HG03558 (cell line): ENCODE data around the gene TLX2.
A peak's percentile ranks its signal among the peaks of the same experiment; 100 is the strongest.

Experiments used
- ATAC-seq: cut with Tn5 transposase; IDR thresholded peaks from one replicate; pipeline ENCODE4 v1.9.1; 2021; ENCODE audit warnings: moderate number of reproducible peaks; ENCODE audit not compliant: unreplicated experiment; ENCODE audit errors: extremely low read depth

Gene TLX2

GRCh38 chr2:74495440-74495839 is 18.8 kb upstream of the TLX2 start:
- no peak for ATAC-seq

GRCh38 chr2:74496997-74497776 is 17.1 kb upstream of the TLX2 start:
- ATAC-seq: no peak

DNA sequence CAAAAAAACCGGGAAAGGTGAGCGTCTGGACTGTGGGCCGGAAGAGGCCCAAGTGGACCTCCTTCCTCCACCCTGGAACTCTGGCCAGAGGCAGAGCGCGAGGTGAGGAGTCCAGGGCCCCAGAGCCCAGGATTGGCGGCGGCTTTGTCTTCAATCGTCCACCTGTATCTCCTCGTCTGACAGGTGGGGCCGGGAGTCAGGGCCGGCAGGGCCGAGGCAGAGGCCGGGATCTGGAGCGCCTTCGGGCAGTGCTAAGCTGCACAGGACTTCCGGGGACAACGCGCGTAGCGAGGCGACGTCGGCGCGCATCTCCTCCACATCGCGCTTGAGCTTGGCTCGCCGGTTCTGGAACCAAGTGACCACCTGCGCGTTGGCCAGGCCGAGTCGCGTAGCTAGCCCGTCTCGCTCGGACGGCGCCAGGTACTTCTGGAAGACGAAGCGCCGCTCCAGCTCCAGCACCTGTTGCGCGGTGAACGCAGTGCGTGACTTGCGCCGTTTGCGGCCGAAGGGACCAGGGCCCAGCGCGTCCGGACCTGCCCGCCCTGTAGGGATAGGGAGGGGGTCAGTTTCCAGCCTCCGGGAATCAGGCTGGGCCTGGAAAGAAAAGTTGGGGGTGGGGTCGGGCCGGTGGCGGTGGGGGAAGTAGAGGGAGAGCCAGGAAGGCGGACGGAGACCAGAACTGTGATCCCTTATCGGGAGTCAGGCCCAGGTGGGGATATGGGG is 16.3 kb upstream of the TLX2 start:
- ATAC-seq: no peak

DNA sequence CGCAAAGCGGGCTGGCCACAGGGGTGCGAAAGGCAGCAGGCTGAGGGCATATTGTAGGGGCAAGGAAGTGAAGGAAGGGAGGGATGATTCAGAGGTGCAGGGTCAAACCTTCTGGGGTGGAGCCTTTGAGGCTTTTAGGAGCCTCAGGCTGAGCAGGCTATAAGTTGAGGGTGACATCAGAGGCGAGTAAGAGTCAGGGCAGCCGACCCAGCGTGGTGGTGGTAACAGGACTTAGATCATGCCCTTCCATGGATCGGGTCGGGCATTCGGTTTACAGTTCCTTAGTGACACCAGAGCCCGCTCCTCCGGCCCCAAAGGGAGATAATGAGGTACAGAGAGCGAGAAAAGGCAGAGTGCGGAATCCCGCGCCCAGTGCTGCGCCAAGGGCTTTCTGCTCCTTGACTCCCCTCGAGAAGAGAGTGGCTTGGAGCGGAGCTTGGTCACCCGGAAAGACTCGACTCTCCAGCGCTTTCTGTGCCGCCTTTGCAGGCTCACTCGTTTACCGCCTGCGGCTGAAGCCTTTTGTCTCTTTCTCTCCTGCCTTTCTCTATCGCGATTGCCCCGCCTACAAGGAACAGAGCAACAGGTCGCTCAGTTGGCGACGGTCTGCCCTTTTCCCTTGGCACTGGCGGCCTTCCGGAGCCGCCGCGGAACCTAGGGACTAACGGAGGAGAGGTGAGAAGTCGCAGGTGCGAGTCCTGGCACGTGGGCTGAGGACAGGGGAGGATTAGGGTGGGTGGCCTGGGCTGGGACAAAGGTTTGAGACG is 15.6 kb upstream of the TLX2 start:
- no peak for ATAC-seq

DNA sequence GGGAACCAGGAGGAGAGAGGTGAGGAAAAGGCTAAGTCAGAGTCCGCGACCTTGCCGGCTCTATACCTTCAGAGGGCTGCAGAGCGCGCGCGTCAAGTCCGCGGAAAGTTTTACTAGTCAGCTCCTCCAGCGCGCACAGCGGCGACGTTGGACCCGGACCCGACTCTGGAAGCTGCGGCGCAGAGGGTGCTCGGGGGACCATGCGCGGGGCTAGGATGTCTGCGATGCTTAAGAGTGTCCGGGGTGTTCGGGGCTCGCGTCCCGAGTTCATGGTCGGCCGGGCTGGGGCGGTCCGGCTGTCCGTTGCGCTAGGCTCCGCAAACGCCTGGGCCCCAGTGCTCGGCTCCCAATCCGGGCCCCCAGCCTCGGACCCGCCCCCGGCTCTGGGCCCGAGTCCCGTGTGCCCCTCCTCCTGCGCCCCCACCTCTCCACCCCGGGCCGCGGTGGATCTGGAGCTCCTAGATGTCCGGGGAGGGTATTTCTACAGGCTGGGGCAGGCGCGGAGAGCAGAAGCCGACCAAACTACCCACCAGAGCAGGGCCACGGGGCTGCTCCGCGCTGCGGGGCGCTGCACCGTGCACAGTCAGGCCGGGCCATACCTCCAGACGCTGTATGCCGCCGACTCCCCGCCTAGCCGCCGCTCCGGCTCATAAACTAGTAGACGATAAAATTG is 14.8 kb upstream of the TLX2 start, which contains the start of gene LBX2:
Gene LBX2, minus strand, starts transcription at position 337 of the 673 bp plus-strand sequence. Its CDS starts 66 bp downstream, at position 271.
- no peak for ATAC-seq

- ATAC-seq: no peak
These were observed 14.2 kb upstream of the TLX2 start for GRCh38 chr2:74499940-74500577.

- no peak for ATAC-seq
These were observed 13.7 kb upstream of the TLX2 start for GRCh38 chr2:74500578-74500946.

DNA sequence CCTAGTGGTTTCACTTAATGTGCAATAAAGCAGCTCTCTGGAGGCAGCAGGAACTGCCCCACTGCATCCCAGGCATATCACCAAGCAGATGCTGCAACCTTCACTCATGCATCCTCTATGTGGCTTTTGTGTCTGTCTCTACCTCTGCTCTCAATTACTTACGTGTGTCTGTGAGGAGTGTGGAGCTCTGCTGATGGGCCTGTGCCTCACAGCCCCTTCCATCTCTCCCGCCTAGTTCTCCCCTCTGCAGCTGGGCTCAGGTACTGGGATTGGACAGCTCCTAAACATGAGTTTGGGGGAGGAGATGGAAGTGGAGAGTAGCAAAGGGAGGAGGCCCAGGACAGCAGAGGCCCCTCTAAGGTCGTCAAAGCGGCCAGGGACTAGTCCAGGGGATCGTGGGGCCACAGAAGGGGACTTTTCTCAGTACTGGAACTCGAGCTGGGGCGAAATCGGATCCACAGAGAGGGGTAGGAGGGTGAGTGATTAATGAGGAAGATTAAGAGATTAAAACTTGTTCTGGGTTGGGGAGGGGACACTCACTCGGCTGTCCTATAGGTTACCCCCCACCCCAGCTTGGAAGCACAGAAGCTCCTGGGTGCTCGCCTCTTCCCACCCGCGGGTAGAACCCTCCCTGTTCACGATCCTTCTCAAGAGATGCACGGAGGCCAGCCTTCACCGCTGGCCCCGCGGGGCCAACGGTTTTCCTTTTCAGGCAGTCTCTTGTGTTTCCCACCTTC is 12.7 kb upstream of the TLX2 start:
- ATAC-seq: no peak

GRCh38 chr2:74502147-74502719 is 12.0 kb upstream of the TLX2 start:
- no peak for ATAC-seq

GRCh38 chr2:74502720-74503505 is 11.3 kb upstream of the TLX2 start:
- ATAC-seq: no peak

DNA sequence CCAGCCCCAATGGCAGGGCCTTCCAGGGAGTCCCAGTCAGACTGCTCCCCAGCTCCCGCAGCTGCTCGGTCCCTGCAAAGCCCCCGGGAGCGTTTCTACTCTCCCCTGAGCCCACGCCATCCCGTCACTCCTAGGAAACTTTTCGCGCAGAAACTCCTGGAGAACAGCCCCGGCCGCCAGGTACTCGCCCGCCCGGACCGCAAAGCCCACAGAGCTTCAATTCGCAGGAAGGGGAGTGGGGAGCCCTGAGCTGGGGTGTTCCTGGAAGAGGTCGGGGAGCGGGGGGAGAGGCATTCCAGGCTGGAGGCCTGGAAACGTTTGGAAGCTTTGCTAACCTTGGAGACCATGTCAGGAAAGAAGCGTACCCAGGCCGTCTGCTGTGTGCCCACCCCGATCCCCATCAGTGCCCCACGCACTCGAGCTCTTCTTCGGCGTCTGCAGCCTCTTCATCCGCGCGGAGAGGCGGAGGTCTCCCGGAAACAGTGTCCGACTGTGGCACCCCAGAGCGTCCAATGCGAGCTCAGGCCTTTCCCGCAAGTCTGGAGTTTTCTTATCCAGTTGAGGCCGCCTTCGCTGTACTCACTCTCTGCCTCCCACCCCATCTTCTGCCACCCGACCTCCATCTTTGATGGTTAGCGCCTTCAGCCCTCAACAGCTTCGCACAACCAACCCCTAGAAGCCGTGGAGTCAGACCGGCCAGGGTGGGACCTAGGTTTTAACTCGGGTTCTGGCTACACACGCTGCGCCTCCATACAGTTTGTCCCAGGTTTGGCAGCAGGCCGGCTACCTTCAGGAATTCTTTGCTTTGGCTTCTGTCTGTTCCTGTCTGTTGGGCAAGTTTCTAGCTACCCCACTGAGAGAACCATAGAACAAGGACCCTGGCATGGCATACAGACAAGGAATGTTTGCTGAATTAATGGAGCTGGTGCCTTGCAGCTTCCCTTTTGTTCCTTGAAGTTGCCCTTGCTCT is 10.5 kb upstream of the TLX2 start:
- no peak for ATAC-seq

GRCh38 chr2:74504591-74504990 is 9.7 kb upstream of the TLX2 start:
- no peak for ATAC-seq

DNA sequence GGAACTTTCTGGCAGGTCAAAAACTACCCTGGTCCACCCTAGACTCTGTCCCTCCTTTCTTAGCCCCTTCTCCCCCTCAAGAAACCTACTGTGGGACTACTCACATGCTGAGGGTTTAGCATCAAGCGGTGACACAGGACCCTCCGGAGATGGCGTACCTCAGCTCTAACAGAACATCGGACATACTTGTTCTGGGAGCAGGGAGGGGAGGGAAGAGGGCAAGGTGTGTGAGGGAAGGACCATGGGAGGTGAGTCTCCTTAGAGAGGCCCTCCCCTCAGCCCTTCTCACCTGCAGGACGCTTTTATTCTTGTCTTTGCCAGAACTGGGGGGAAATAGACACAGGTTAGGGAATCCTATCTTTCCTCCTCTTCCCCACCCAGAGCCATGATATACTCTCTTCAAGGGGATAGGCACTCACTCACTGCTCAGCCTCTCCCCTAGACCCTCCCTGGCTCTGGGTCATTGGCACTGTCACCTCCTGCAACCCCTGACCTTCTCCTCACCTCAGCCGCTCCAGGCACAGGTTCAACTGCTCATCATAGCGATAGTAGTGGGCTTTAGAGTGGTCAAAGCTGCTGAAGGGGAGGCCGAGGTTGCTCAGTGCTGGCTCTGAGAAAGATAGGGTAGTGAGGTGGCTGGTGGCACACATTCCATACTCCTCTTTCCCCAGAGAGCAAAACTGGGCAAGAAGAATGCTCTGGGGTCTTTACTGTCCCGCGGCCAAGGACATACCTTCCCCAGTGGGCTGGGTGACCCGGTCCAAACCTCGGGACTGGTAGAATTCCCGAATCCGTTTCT is 8.6 kb upstream of the TLX2 start:
- ATAC-seq: no peak

DNA sequence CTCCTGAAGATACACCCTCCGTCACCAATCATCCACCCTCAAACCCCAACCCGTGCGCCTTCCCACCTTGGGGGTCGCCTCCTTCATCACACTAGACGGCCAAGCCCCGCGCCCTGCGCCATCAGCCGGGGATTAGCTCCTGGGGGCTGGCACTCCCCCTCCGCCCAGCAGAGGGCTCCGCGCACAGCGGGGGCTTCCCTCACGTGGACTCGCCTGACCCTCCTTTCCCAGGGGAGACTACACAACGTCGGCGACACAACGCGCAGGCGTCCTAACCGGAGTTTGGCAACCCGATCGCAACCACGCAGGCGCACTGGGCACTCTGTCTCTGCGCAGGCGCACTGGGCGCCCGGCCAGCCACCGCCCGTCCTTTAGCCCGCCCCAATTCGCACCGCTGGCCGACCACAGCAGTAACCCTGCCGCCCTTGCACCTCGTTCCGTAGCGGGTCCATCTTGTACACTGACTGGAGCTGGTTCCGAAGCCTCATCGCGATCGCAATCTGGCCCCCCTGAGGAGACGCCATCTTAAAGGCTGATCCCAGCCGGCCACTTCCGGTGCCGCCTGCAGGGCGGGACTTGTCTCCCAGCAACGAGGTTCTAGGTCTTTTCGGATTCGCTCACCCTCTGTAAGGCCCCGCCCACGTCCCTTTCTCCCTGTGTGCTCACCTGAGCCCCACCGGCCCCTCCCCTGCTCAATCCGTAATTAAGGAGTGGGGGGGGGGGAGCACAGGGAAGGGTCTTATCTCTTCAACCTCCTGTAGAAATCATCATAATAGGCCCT is 6.9 kb upstream of the TLX2 start, which contains the start of gene PCGF1:
Gene PCGF1, minus strand, starts transcription at position 551 of the 781 bp plus-strand sequence. Its CDS starts 27 bp downstream, at position 524.
- peak; percentile 90 for ATAC-seq

GRCh38 chr2:74507926-74508520 is 6.2 kb upstream of the TLX2 start:
- ATAC-seq: no peak
